T-helper 17 cell (primary cell): ENCODE measurements around the gene MIF4GD. TPM values are rescaled to one million over a fixed set of nuclear protein-coding genes. Genes with fewer than 3 reads are reported as not detected.
"Not testable (repeated sequence)": the region's sequence is repeated elsewhere in the genome, so short reads cannot be mapped to it uniquely, and the experiment has no call there.

ENCODE experiments used
- ATAC-seq: fragments of 150-1000 bp; cut with Tn5 transposase; 2 replicates; pipeline ENCODE4 v1.10.0; 2021; ENCODE audit warnings: mild to moderate bottlenecking, moderate library complexity
- DNase-seq, 3 donors: peaks; one replicate each; pipeline versions ENCODE4 v3.0.0 to v3.0.0-alpha.2; 2020 to 2021
- H3K9me3 ChIP-seq: one replicate; pipeline ENCODE4 v1.7.0; 2013; ENCODE audit warnings: low read length, mild to moderate bottlenecking; ENCODE audit not compliant: control insufficient read depth, poor library complexity, severe bottlenecking
- H3K27ac Mint-ChIP-seq: one replicate; pipeline ENCODE4 v1.8.0; 2022; ENCODE audit warnings: mild to moderate bottlenecking, moderate library complexity, mixed read lengths
- H3K27me3 Mint-ChIP-seq: one replicate; pipeline ENCODE4 v1.8.0; 2022; ENCODE audit warnings: mixed read lengths
- H3K36me3 Mint-ChIP-seq: one replicate; pipeline ENCODE4 v1.8.0; 2022; ENCODE audit warnings: low read depth, mixed read lengths
- H3K4me1 Mint-ChIP-seq: one replicate; pipeline ENCODE4 v1.8.0; 2022; ENCODE audit warnings: mild to moderate bottlenecking, mixed read lengths
- H3K4me3 Mint-ChIP-seq: one replicate; pipeline ENCODE4 v1.8.0; 2022; ENCODE audit warnings: mild to moderate bottlenecking, moderate library complexity, mixed read lengths
- total RNA-seq, 4 donors: library from RNA in 2 of 4; stranded (reverse) in 2 of 4; gene quantifications; one replicate each; pipeline ENCODE4 v1.2.3 and lab custom pipeline; 2022 to 2026

Gene MIF4GD
- total RNA-seq, 2 donors from 2014 or later = 27.0 to 35.0 TPM

GRCh38 chr17:75262112-75262606 lies 8.9 kb downstream of the MIF4GD start:
- Mint-ChIP-seq H3K4me1 (peaks cover 43% of the 10 kb centered on the region), H3K36me3 (no peaks in the 10 kb centered on the region)

GRCh38 chr17:75261336-75262111 lies 9.5 kb downstream of the MIF4GD start, which contains the start of the genes GGA3 and MRPS7:
GGA3 (minus strand) TSS chr17:75261606; CDS start chr17:75261587, 19 bp downstream.
MRPS7 (plus strand) TSS chr17:75261879; CDS start chr17:75261901, 22 bp downstream.
- Mint-ChIP-seq H3K36me3 (no peaks in the 10 kb centered on the region), H3K4me3 (peak within 1 kb of the TSS; percentile 97)
- ATAC-seq = peak; percentile 94

More at GRCh38 chr17:75262112-75262606, 8.9 kb downstream of the MIF4GD start:
- DNase-seq = no peak
- H3K4me3 Mint-ChIP-seq = peak overlapping the region; percentile 97
- peak overlapping the region; percentile 99 for H3K27ac Mint-ChIP-seq
- H3K27me3 Mint-ChIP-seq = no peaks in the 10 kb centered on the region
- no peaks in the 10 kb centered on the region for H3K9me3 ChIP-seq
- ATAC-seq = peak; percentile 17

GRCh38 chr17:75260641-75261335 lies 10.2 kb downstream of the MIF4GD start:
- Mint-ChIP-seq H3K4me1 (peaks cover 54% of the 10 kb centered on the region), H3K27ac (peak overlapping the region; percentile 99), H3K36me3 (no peaks in the 10 kb centered on the region), H3K27me3 (no peaks in the 10 kb centered on the region), H3K4me3 (peak overlapping the region; percentile 97)
- peak in 1 of 3 donors; percentile 36 for DNase-seq
- H3K9me3 ChIP-seq = no peaks in the 10 kb centered on the region
- ATAC-seq = peak; percentile 34

More at GRCh38 chr17:75261336-75262111, 9.5 kb downstream of the MIF4GD start, which contains the start of the genes GGA3 and MRPS7:
- peaks cover 47% of the 10 kb centered on the region for H3K4me1 Mint-ChIP-seq
- H3K27ac Mint-ChIP-seq = peak within 1 kb of the TSS; percentile 99
- H3K9me3 ChIP-seq = no peaks in the 10 kb centered on the region
- H3K27me3 Mint-ChIP-seq = no peaks in the 10 kb centered on the region
- DNase-seq = peak; percentile 92 to 96 (median 92)

- not testable (repeated sequence) for H3K27me3 Mint-ChIP-seq, H3K36me3 Mint-ChIP-seq, H3K4me3 Mint-ChIP-seq, ATAC-seq, H3K9me3 ChIP-seq, DNase-seq
- H3K27ac Mint-ChIP-seq = peak overlapping the region; percentile 99
- H3K4me1 Mint-ChIP-seq = peaks cover 74% of the 10 kb centered on the region
These were observed 13.8 kb downstream of the MIF4GD start for GRCh38 chr17:75257228-75257627.

DNA sequence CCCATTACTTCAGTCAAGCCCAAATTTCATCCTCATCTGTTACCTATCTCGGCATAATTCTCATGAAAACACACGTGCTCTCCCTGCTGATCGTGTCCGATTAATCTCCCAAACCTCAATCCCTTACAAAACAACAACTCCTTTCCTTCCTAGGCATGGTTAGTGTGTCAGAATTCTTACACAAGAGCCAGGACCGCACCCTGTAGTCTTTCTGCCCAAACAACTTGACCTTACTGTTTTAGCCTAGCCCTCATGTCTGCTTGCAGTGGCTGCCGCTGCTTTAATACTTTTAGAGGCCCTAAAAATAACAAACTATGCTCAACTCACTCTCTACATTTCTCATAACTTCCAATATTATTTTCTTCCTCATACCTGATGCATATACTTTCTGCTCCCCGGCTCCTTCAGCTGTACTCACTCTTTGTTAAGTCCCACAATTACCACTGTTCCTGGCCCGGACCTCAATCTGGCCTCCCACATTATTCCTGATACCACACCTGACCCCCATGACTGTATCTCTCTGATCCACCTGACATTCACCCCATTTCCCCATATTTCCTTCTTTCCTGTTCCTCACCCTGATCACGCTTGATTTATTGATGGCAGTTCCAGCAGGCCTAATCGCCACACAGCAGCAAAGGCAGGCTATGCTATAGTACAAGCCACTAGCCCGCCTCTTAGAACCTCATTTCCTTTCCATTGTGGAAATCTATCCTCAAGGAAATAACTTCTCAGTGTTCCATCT lies 14.9 kb downstream of the MIF4GD start:
- Mint-ChIP-seq H3K27ac (peak overlapping the region; percentile 99), H3K4me1 (peaks cover 73% of the 10 kb centered on the region)
- H3K27me3 Mint-ChIP-seq, H3K36me3 Mint-ChIP-seq, H3K4me3 Mint-ChIP-seq, ATAC-seq, H3K9me3 ChIP-seq, DNase-seq: not testable (repeated sequence)

DNA sequence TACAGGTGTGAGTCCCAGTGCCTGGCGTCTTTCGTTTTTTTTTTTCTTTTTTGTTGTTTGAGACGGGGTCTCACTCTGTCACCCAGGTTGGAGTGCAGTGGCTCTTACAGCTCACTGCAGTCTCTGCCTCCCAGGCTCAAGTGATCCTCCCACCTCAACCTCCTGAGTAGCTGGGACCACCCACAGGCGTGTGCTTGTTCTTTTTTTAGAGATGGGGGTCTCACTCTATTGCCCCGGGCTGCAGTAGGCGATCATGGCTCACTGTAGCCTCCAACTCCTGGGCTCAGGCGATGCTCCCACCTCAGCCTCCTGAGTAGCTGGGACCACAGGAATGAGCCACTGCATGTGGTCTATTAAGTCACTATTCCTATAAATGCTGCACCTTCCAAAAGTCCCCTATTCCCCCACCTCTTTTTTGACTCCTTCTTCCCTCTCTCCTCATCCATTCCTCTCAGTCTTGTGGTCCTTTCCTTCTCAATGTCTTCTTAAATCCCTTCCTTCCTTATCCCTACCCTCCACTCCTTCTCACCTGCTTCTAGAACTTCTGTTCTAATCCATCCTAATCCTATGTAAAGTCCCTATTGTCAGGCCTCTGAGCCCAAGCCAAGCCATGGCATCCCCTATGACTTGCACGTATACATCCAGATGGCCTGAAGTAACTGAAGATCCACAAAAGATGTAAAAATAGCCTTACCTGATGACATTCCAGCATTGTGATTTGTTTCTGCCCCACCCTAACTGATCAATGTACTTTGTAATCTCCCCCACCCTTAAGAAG lies 18.8 kb downstream of the MIF4GD start:
- no peaks in the 10 kb centered on the region for H3K9me3 ChIP-seq
- H3K36me3 Mint-ChIP-seq = no peaks in the 10 kb centered on the region
- H3K4me3 Mint-ChIP-seq = peak overlapping the region; percentile 61
- H3K27me3 Mint-ChIP-seq = no peaks in the 10 kb centered on the region
- H3K27ac Mint-ChIP-seq = peak overlapping the region; percentile 72
- H3K4me1 Mint-ChIP-seq = peaks cover 58% of the 10 kb centered on the region
- ATAC-seq = no peak
- DNase-seq = no peak

DNA sequence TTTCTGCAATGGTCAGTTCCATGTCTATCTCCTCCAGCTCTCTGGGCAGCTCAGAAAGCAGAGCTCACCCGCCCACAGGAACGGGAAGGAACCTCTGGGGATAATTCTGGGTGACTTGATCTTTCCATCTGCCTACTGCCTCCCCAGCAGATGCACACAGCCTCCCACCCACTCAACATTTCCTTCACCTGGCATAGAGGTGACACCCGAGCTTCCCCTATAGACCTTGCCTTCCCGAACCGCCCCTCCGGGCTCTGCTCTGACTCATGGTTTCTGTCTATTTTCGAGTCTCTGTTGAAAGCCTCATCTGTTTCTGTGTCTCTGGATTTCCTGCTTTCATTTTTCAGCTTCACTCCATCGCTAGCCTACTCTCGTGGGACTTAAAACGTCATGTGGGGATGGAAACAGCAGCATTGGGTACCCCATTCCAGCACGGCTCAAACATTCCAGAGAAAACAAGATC lies 21.0 kb downstream of the MIF4GD start:
- Mint-ChIP-seq H3K4me3 (peak overlapping the region; percentile 93), H3K27me3 (no peaks in the 10 kb centered on the region), H3K36me3 (no peaks in the 10 kb centered on the region), H3K27ac (peak overlapping the region; percentile 99), H3K4me1 (peaks cover 41% of the 10 kb centered on the region)
- DNase-seq (peak in 1 of 3 donors; percentile 45), ATAC-seq (peak; percentile 89)
- no peaks in the 10 kb centered on the region for H3K9me3 ChIP-seq

- peaks cover 43% of the 10 kb centered on the region for H3K4me1 Mint-ChIP-seq
- no peaks in the 10 kb centered on the region for H3K9me3 ChIP-seq
- peak overlapping the region; percentile 93 for H3K4me3 Mint-ChIP-seq
- DNase-seq = no peak
- no peak for ATAC-seq
- no peaks in the 10 kb centered on the region for H3K36me3 Mint-ChIP-seq
- no peaks in the 10 kb centered on the region for H3K27me3 Mint-ChIP-seq
- H3K27ac Mint-ChIP-seq = peak overlapping the region; percentile 99
These were observed 21.5 kb downstream of the MIF4GD start for GRCh38 chr17:75249564-75249963.

GRCh38 chr17:75246404-75246803 lies 24.6 kb downstream of the MIF4GD start:
- DNase-seq (no peak), ATAC-seq (no peak)
- H3K27me3 Mint-ChIP-seq = no peaks in the 10 kb centered on the region
- H3K9me3 ChIP-seq = no peaks in the 10 kb centered on the region
- H3K36me3 Mint-ChIP-seq = no peaks in the 10 kb centered on the region
- H3K4me3 Mint-ChIP-seq = no peak overlapping the region
- peaks cover 36% of the 10 kb centered on the region for H3K4me1 Mint-ChIP-seq
- H3K27ac Mint-ChIP-seq = peak overlapping the region; percentile 67

DNA sequence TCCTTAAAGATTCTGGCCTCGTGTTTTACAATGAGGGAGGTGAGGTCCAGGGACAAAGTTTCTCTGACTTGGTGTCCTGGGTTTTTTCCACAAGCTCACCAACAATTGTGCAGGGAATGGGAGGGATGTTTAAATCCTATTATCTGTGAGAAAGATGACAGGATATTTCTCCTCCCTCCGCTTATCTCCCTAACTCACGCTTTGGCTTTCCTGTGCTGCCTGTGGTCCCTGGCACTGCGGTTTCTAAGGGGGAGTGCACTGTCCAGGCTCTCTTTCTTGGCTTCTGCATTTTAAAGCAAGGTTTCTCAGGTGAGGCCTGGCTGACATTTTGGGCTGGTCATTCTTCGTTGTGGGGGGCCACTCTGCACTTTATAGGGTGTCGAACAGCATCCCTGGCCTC lies 26.0 kb downstream of the MIF4GD start:
- no peak overlapping the region for H3K4me3 Mint-ChIP-seq
- ATAC-seq (no peak), DNase-seq (no peak)
- H3K36me3 Mint-ChIP-seq = no peaks in the 10 kb centered on the region
- no peaks in the 10 kb centered on the region for H3K9me3 ChIP-seq
- H3K27me3 Mint-ChIP-seq = no peaks in the 10 kb centered on the region
- peaks cover 34% of the 10 kb centered on the region for H3K4me1 Mint-ChIP-seq
- peak overlapping the region; percentile 96 for H3K27ac Mint-ChIP-seq

GRCh38 chr17:75244133-75244866 lies 26.7 kb downstream of the MIF4GD start:
- Mint-ChIP-seq H3K4me1 (peaks cover 27% of the 10 kb centered on the region), H3K27me3 (no peaks in the 10 kb centered on the region), H3K4me3 (peak overlapping the region; percentile 7), H3K27ac (peak overlapping the region; percentile 96), H3K36me3 (no peaks in the 10 kb centered on the region)
- no peak for ATAC-seq
- H3K9me3 ChIP-seq = no peaks in the 10 kb centered on the region
- no peak for DNase-seq
